OCI-LY3 (cell line): ENCODE results near the gene CFP.

Experiments used
- H2AFZ ChIP-seq: fragments of 200-600, 300-600 bp; shearing (Covaris generic); 2 replicates; pipeline ENCODE4 v1.6.0; 2014; ENCODE audit warnings: antibody characterized with exemption, low read depth, low read length
- H3K27ac ChIP-seq: fragments of 200-600, 300-600 bp; sonication (generic); 2 replicates; pipeline ENCODE4 v1.5.1; 2014; ENCODE audit warnings: mild to moderate bottlenecking, low read length, moderate library complexity, mixed read lengths
- H3K27me3 ChIP-seq: fragments of 200-600, 300-600 bp; sonication (generic); 2 replicates; pipeline ENCODE4 v1.6.1; 2014; ENCODE audit warnings: low read depth, low read length, mixed read lengths
- H3K36me3 ChIP-seq: fragments of 200-600, 300-600 bp; sonication (generic); replicated peaks from 2 replicates; pipeline ENCODE3; 2014; ENCODE audit warnings: low read depth, low read length, mixed read lengths
- H3K4me1 ChIP-seq: fragments of 300-600, 200-600 bp; sonication (generic); 2 replicates; pipeline ENCODE4 v1.6.1; 2014; ENCODE audit warnings: low read length, mixed read lengths
- H3K4me2 ChIP-seq: fragments of 200-600, 300-600 bp; sonication (generic); 2 replicates; pipeline ENCODE4 v1.6.1; 2014; ENCODE audit warnings: low read length, mixed read lengths
- H3K4me3 ChIP-seq: fragments of 300-600, 200-600 bp; sonication (generic); 2 replicates; pipeline ENCODE4 v1.5.1; 2014; ENCODE audit warnings: antibody characterized with exemption, mild to moderate bottlenecking, low read length, moderate library complexity
- H3K79me2 ChIP-seq: fragments of 300-600, 200-600 bp; shearing (Covaris generic); 2 replicates; pipeline ENCODE4 v1.6.1; 2014; ENCODE audit warnings: mild to moderate bottlenecking, low read length, mixed read lengths
- H3K9ac ChIP-seq: fragments of 300-600, 200-600 bp; shearing (Covaris generic); 2 replicates; pipeline ENCODE4 v1.6.0; 2014; ENCODE audit warnings: mild to moderate bottlenecking, low read length, moderate library complexity
- H3K9me3 ChIP-seq: fragments of 200-600, 300-600 bp; shearing (Covaris generic); 2 replicates; pipeline ENCODE4 v1.6.1; 2014; ENCODE audit warnings: low read length, mixed read lengths; ENCODE audit not compliant: insufficient read depth
- H4K20me1 ChIP-seq: fragments of 200-600, 300-600 bp; sonication (generic); 2 replicates; pipeline ENCODE4 v1.6.1; 2016; ENCODE audit warnings: low read length, mixed read lengths; ENCODE audit not compliant: insufficient read depth
- EZH2phosphoT487 ChIP-seq: fragments of 200-600 bp; shearing (Covaris generic); IDR thresholded peaks from 2 replicates; pipeline ENCODE4 v1.6.1; 2018; ENCODE audit warnings: antibody characterized with exemption, mixed run types, low read depth
- TF ChIP-seq, protein P1 (sequence below): fragments of 200-600, 300-600 bp; sonication (generic); IDR thresholded peaks from 2 replicates; pipeline ENCODE4 v1.5.1; 2014; ENCODE audit warnings: antibody characterized with exemption, low read length, low read depth

CFP gene

DNA sequence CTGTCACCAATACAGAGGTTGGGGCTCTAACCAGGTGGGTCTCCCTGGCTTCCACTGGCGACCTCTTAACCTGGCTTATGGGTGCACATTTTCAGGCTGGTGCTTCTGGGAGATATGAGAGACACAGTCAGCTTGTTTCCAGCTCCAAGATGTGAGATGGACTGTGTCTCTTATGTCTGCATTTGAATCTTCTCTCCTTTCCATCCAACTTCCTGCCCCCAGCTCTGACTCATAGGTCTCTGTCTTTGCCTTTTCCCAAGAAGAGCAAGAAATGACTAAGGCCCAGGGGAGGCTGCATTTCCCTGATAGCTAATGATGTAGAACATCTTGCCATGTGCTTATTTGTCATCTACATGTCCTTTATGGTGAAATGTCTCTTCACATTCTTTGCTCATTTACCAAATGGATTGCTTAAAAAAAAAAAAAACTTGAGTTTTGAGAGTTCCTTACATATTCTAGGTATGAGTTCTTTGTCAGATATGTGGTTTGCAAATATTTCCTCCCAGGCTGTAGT lies 32.5 kb upstream of the CFP start:
- Histone ChIP-seq H2AFZ (no peak overlapping the region), H3K9me3 (no peaks in the 10 kb centered on the region), H4K20me1 (no peaks in the 10 kb centered on the region), H3K4me3 (no peak overlapping the region), H3K9ac (no peak overlapping the region), H3K4me1 (peaks cover 11% of the 10 kb centered on the region), H3K36me3 (peaks cover 6% of the 10 kb centered on the region), H3K79me2 (peaks cover 11% of the 10 kb centered on the region), H3K27ac (no peak overlapping the region), H3K4me2 (no peak overlapping the region), H3K27me3 (no peaks in the 10 kb centered on the region)
- no peak for TF ChIP-seq EZH2phosphoT487
- TF ChIP-seq, protein P1, sequence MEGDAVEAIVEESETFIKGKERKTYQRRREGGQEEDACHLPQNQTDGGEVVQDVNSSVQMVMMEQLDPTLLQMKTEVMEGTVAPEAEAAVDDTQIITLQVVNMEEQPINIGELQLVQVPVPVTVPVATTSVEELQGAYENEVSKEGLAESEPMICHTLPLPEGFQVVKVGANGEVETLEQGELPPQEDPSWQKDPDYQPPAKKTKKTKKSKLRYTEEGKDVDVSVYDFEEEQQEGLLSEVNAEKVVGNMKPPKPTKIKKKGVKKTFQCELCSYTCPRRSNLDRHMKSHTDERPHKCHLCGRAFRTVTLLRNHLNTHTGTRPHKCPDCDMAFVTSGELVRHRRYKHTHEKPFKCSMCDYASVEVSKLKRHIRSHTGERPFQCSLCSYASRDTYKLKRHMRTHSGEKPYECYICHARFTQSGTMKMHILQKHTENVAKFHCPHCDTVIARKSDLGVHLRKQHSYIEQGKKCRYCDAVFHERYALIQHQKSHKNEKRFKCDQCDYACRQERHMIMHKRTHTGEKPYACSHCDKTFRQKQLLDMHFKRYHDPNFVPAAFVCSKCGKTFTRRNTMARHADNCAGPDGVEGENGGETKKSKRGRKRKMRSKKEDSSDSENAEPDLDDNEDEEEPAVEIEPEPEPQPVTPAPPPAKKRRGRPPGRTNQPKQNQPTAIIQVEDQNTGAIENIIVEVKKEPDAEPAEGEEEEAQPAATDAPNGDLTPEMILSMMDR, result no peak

DNA sequence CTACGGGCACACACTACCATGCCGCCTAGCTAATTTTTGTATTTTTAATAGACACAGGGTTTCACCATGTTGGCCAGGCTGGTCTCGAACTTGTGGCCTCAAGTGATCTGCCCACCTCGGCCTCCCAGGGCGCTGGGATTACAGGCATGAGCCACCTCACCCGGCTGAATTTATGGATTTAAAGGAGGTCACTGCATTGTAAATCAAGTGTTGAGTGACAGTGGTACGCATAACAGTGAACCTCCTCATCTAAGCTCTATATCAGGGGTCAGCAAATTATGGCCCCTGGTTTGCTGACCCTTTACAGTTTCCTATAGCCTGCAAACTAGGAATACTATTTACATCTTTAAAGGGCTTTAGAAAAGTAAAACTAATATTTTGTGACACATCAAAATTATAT lies 31.8 kb upstream of the CFP start:
- Histone ChIP-seq H3K27ac (no peak overlapping the region), H3K27me3 (no peaks in the 10 kb centered on the region), H4K20me1 (no peaks in the 10 kb centered on the region), H3K4me1 (peaks cover 11% of the 10 kb centered on the region), H3K9ac (no peak overlapping the region), H3K79me2 (peaks cover 11% of the 10 kb centered on the region), H3K9me3 (no peaks in the 10 kb centered on the region), H3K4me2 (no peak overlapping the region), H2AFZ (no peak overlapping the region), H3K4me3 (no peak overlapping the region), H3K36me3 (peaks cover 13% of the 10 kb centered on the region)
- TF ChIP-seq EZH2phosphoT487, result no peak
- TF ChIP-seq, protein P1, result no peak

DNA sequence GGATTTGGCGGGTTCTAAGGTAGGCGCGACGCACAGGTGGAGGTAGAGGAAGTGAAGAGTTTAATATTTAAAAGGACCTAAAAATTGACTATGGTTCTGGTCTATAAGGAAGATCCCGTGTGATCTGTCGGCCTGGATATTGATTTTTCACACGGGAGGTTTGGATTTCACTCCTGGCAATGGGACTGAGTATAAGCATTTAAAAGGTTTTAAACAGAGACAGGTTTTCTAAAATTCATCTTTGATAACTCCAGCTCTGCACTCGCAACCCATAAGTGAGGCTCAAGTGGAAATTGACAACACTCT lies 29.6 kb upstream of the CFP start:
- H3K79me2 ChIP-seq, result peaks cover 11% of the 10 kb centered on the region
- no peaks in the 10 kb centered on the region for H3K9me3 ChIP-seq
- peak overlapping the region; percentile 95 for H3K4me2 ChIP-seq
- no peak for TF ChIP-seq EZH2phosphoT487
- TF ChIP-seq, protein P1, result no peak
- peak overlapping the region; percentile 56 for H2AFZ ChIP-seq
- H3K36me3 ChIP-seq, result peaks cover 21% of the 10 kb centered on the region
- H3K9ac ChIP-seq, result peak overlapping the region; percentile 99
- H3K27ac ChIP-seq, result peak overlapping the region; percentile 96
- H3K4me3 ChIP-seq, result peak overlapping the region; percentile 100
- H3K4me1 ChIP-seq, result peaks cover 11% of the 10 kb centered on the region
- H4K20me1 ChIP-seq, result no peaks in the 10 kb centered on the region
- no peaks in the 10 kb centered on the region for H3K27me3 ChIP-seq

DNA sequence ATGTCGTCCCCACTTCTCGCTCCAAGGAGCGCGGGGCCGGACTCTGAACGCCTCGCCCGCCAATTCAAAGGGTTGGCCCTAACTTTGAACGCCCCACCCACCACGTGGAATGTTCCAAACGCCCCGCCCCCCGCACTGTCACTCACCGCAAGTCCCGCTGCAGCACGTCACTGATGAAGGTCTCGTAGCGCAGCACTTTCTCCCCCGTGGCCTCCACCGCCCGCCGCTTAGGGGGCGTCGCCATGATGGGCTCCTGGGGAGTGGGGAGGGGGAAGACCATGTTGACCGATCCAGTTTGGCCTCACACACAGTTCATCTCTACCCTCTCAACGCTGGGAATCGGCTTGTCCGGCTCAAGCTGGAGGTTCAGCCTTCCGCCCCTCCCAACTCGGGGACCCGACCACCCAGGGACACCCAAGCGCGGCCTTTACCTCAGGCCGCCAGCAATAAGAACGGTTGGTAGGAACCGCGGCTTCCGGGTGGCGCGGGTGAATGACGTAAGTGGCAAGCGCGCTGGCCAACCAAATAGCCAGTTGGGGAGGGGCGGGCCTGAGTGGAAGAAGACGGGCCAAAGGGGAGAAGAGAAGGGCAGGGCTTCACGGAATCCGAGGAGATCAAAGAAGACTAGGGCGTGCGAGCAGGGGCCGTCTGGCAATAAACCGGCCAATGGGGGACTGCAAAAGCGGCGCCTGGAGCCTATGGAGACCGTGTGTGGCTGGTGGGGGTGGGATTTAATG lies 29.1 kb upstream of the CFP start, which contains the start of gene UXT:
UXT (minus strand) TSS at position 497 of the 737 bp plus-strand sequence; CDS start at position 244, 253 bp downstream.
- H3K27ac ChIP-seq, result peak within 1 kb of the TSS; percentile 96
- H3K9ac ChIP-seq, result peak within 1 kb of the TSS; percentile 99
- peak within 1 kb of the TSS; percentile 69 for H2AFZ ChIP-seq

More for the DNA sequence above, 29.1 kb upstream of the CFP start, which contains the start of gene UXT:
- peak within 1 kb of the TSS; percentile 100 for H3K4me3 ChIP-seq
- H3K9me3 ChIP-seq, result no peaks in the 10 kb centered on the region
- peaks cover 11% of the 10 kb centered on the region for H3K79me2 ChIP-seq
- no peaks in the 10 kb centered on the region for H4K20me1 ChIP-seq
- H3K4me1 ChIP-seq, result peaks cover 11% of the 10 kb centered on the region
- no peaks in the 10 kb centered on the region for H3K27me3 ChIP-seq
- H3K4me2 ChIP-seq, result peak within 1 kb of the TSS; percentile 96
- no peak for TF ChIP-seq EZH2phosphoT487
- TF ChIP-seq, protein P1, result no peak
- peaks cover 21% of the 10 kb centered on the region for H3K36me3 ChIP-seq
